Testis (tissue), 3 donors: ENCODE results near the gene CA7. TPM values are rescaled to one million over a fixed set of nuclear protein-coding genes. Genes with fewer than 3 reads are reported as not detected.
"Not testable (repeated sequence)": the region's sequence is repeated elsewhere in the genome, so short reads cannot be mapped to it uniquely, and the experiment has no call there.

Experiments used
- DNase-seq: peaks from one replicate; pipeline ENCODE4 v3.0.0-alpha.2; 2019
- H3K27ac ChIP-seq, 2 donors: fragments of 200-600 bp; sonication (generic); one replicate each; pipeline ENCODE4 v1.5.1; 2019
- H3K27me3 ChIP-seq: fragments of 200-600 bp; sonication (generic); one replicate; pipeline ENCODE4 v1.5.1; 2019
- H3K36me3 ChIP-seq: fragments of 200-600 bp; sonication (generic); one replicate; pipeline ENCODE4 v1.5.1; 2017; ENCODE audit warnings: low read depth; ENCODE audit errors: missing control alignments
- H3K4me1 ChIP-seq: fragments of 200-600 bp; sonication (generic); one replicate; pipeline ENCODE4 v1.5.1; 2019
- H3K4me3 ChIP-seq, 2 donors: fragments of 200-600 bp; sonication (generic); one replicate each; pipeline ENCODE4 v1.5.1; 2017 to 2019
- H3K9me3 ChIP-seq: fragments of 200-600 bp; sonication (generic); one replicate; pipeline ENCODE4 v1.5.1; 2017
- POLR2A ChIP-seq: fragments of 450-650 bp; IDR thresholded peaks from one replicate; pipeline ENCODE4 v1.6.1; 2017; ENCODE audit warnings: antibody characterized with exemption, mild to moderate bottlenecking, moderate library complexity
- WGBS, 2 donors: methylation state at CpG; one replicate each; pipeline ENCODE4 v1.1.5; 2018; 5-methylcytosine and 5-hydroxymethylcytosine counted together
- intact Hi-C: fragments of 100-400 bp; cut with DNase I; formaldehyde crosslinking; loops from one replicate; pipeline ENCODE4 v1.15.1; 2023; ENCODE audit warnings: low total_unique reads
- polyA plus RNA-seq: library from polyadenylated mRNA; stranded (reverse); fragments of 350-450 nt; fragmentation: Illumina TruSeq; extraction: RNeasy Lipid Tissue Mini Kit (QIAGEN cat#74804); gene quantifications from one replicate; pipeline ENCODE4 v1.2.3, GENCODE V29; 2014; ENCODE audit warnings: low read depth, low replicate concordance; ENCODE audit not compliant: insufficient read depth
- total RNA-seq, 2 donors: library from RNA; depleted of rRNA; stranded (reverse); fragments of >200 nt; gene quantifications; one replicate each; pipeline ENCODE4 v1.2.3, GENCODE V29; 2016
- TF ChIP-seq, protein P1 (sequence below), 3 experiments: fragments of 450-650 bp in 2 of 3; fragments of 200-600 bp in 1 of 3; sonication (generic) in 1 of 3; IDR thresholded peaks; one replicate each; pipeline ENCODE4 v1.5.1; 2016 to 2019; ENCODE audit warnings: antibody characterized with exemption in 3 of 3, mild to moderate bottlenecking in 2 of 3, moderate library complexity in 1 of 3

CA7 gene
- total and polyA plus RNA-seq, 3 donors from 2014 or later: 1.2 to 1.9 (median 1.4) TPM

GRCh38 chr16:66863707-66864106 is 19.5 kb downstream of the CA7 start:
- intact Hi-C loops: loop anchor here (10.0 kb wide), 1 partner anchor 139 kb away; no protein-coding TSS in a partner anchor
- DNase-seq: no peak
- no peaks in the 10 kb centered on the region for H3K27me3 ChIP-seq
- H3K27ac ChIP-seq: no peak overlapping the region
- TF ChIP-seq POLR2A: no peak
- TF ChIP-seq, protein P1, sequence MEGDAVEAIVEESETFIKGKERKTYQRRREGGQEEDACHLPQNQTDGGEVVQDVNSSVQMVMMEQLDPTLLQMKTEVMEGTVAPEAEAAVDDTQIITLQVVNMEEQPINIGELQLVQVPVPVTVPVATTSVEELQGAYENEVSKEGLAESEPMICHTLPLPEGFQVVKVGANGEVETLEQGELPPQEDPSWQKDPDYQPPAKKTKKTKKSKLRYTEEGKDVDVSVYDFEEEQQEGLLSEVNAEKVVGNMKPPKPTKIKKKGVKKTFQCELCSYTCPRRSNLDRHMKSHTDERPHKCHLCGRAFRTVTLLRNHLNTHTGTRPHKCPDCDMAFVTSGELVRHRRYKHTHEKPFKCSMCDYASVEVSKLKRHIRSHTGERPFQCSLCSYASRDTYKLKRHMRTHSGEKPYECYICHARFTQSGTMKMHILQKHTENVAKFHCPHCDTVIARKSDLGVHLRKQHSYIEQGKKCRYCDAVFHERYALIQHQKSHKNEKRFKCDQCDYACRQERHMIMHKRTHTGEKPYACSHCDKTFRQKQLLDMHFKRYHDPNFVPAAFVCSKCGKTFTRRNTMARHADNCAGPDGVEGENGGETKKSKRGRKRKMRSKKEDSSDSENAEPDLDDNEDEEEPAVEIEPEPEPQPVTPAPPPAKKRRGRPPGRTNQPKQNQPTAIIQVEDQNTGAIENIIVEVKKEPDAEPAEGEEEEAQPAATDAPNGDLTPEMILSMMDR (IDR thresholded peaks at IDR 0.05): no peak
- peaks cover 6% of the 10 kb centered on the region for H3K4me1 ChIP-seq
- no peaks in the 10 kb centered on the region for H3K36me3 ChIP-seq
- H3K4me3 ChIP-seq: no peak overlapping the region
- no peaks in the 10 kb centered on the region for H3K9me3 ChIP-seq

DNA sequence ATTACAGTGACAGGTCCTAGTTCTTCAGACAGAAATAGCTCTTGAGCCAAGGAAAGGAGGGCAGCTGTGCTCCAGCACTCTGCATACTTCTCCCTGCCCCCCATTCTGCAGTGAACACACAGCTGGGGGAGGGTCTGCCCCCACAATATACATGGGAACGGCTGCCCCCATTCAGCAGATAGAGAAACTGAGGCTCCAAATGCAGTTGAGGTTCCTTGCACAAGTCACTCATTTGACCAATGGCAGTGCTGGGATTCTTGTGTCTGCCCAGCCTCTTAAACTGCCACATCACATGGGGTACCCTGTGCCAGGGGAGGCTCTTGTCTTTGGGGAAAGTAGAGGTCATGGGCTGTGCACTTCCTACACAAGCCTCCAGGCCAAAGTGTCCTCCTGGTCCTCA is 25.2 kb downstream of the CA7 start:
- WGBS, 2 donors: 83 to 96% methylated on average over 1 of the region's 1 CpG
- intact Hi-C loops: loop anchor here (10.0 kb wide), 1 partner anchor 145 kb away; no protein-coding TSS in a partner anchor

GRCh38 chr16:66871363-66871762 is 27.1 kb downstream of the CA7 start:
- H3K4me1 ChIP-seq, H3K4me3 ChIP-seq, H3K27ac ChIP-seq, DNase-seq, H3K27me3 ChIP-seq, H3K9me3 ChIP-seq, intact Hi-C loops, H3K36me3 ChIP-seq: not testable (repeated sequence)
- 78 to 84% methylated on average over 2 of the region's 2 CpGs for WGBS, 2 donors

More for the DNA sequence above, 25.2 kb downstream of the CA7 start:
- no peaks in the 10 kb centered on the region for H3K9me3 ChIP-seq
- H3K36me3 ChIP-seq: no peaks in the 10 kb centered on the region
- H3K4me1 ChIP-seq: peaks cover 5% of the 10 kb centered on the region
- no peak overlapping the region for H3K4me3 ChIP-seq
- H3K27ac ChIP-seq: no peak overlapping the region
- no peak for DNase-seq
- TF ChIP-seq, protein P1 (IDR thresholded peaks at IDR 0.05): no peak
- TF ChIP-seq POLR2A: no peak
- H3K27me3 ChIP-seq: no peaks in the 10 kb centered on the region

DNA sequence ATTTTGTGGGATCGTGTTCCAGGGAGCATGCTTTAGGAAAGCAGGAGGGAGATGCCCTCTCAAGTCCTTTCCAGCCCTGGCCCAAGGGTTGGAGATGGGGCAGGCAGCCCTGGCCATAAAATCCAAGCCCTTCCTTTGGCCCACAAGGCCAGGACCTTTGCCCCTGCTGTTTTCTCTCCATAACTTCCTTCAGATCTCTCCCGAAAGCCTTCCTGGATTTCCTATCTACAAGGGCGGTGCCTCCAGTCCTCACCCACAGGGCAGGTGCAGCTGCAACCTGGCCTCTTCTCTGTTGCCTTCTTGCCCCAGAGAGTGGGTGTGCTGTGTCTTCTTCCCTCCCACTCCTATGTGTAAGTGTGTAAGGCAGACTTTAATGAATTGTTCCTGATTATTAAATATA is 27.6 kb downstream of the CA7 start:
- Histone ChIP-seq H3K36me3 (no peaks in the 10 kb centered on the region), H3K9me3 (no peaks in the 10 kb centered on the region), H3K27ac (no peak overlapping the region), H3K27me3 (no peaks in the 10 kb centered on the region), H3K4me1 (peaks cover 9% of the 10 kb centered on the region), H3K4me3 (no peak overlapping the region)
- DNase-seq: no peak
- TF ChIP-seq, protein P1 (IDR thresholded peaks at IDR 0.05): no peak
- no peak for TF ChIP-seq POLR2A
- intact Hi-C loops: no loop called here
- WGBS, 2 donors: 87 to 92% methylated on average over 3 of the region's 3 CpGs

DNA sequence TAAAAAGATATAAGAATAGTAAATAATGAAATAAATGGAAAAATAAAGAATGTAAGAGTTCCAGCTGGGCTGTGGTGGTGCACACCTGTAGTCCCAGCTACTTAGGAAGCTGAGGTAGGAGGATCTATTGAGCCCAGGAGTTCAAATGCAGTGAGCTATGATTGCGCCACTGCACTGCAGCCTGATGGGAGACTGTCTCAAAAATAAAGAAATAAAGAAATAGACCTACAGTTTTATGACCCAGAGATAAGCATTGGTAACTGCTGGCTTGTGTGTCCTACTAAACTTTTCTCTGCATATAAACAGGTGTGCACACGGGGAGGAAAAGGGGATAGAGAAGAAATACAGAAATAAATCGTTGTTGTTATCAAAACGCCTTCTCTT is 28.3 kb downstream of the CA7 start:
- H3K9me3 ChIP-seq: no peaks in the 10 kb centered on the region
- H3K27ac ChIP-seq: peak overlapping the region in 1 of 2 donors; percentile 79
- intact Hi-C loops: no loop called here
- no peaks in the 10 kb centered on the region for H3K36me3 ChIP-seq
- WGBS, 2 donors: 36 to 39% methylated on average over 4 of the region's 4 CpGs
- H3K27me3 ChIP-seq: no peaks in the 10 kb centered on the region
- no peak for TF ChIP-seq POLR2A
- TF ChIP-seq, protein P1 (IDR thresholded peaks at IDR 0.05): no peak
- DNase-seq: no peak
- peak overlapping the region; percentile 40 to 45 for H3K4me3 ChIP-seq
- peaks cover 9% of the 10 kb centered on the region for H3K4me1 ChIP-seq
